Stimulated activated CD8-positive, alpha-beta memory T cell treated with anti-CD3 and anti-CD28 coated beads, Interleukin-15, amount 100 ng/mL, for 1 hour (primary cell): ENCODE results near the gene DIRAS1.
"Not testable (repeated sequence)": the region's sequence is repeated elsewhere in the genome, so short reads cannot be mapped to it uniquely, and the experiment has no call there.

Experiments used
- DNase-seq: peaks from one replicate; pipeline ENCODE4 v3.0.0-alpha.2; 2020; ENCODE audit warnings: low read depth

DIRAS1 gene

GRCh38 chr19:2711172-2711874, 9.8 kb downstream of the DIRAS1 start:
- no peak for DNase-seq

GRCh38 chr19:2706251-2706650, 14.9 kb downstream of the DIRAS1 start:
- no peak for DNase-seq

- no peak for DNase-seq
Observed at GRCh38 chr19:2703691-2704216, 17.4 kb downstream of the DIRAS1 start.

- DNase-seq, result no peak
Observed at GRCh38 chr19:2703077-2703437, 18.1 kb downstream of the DIRAS1 start.

- peak; percentile 83 for DNase-seq
Observed at GRCh38 chr19:2702170-2703076, 18.7 kb downstream of the DIRAS1 start, which contains the start of gene GNG7. Gene GNG7, minus strand, starts transcription at chr19:2702694. Its CDS starts 182,006 bp downstream, at chr19:2520688.

GRCh38 chr19:2701361-2702169, 19.6 kb downstream of the DIRAS1 start:
- DNase-seq, result no peak

- no peak for DNase-seq
Observed at GRCh38 chr19:2700660-2701360, 20.4 kb downstream of the DIRAS1 start.

- DNase-seq, result no peak
Observed at GRCh38 chr19:2699413-2700140, 21.6 kb downstream of the DIRAS1 start.

GRCh38 chr19:2694196-2694595, 27.0 kb downstream of the DIRAS1 start:
- no peak for DNase-seq

- DNase-seq, result no peak
Observed at GRCh38 chr19:2693492-2694160, 27.5 kb downstream of the DIRAS1 start.

- no peak for DNase-seq
Observed at GRCh38 chr19:2691951-2692350, 29.2 kb downstream of the DIRAS1 start.

- DNase-seq, result no peak
Observed at GRCh38 chr19:2690856-2691255, 30.3 kb downstream of the DIRAS1 start.

GRCh38 chr19:2686360-2686759, 34.8 kb downstream of the DIRAS1 start:
- no peak for DNase-seq

- no peak for DNase-seq
Observed at GRCh38 chr19:2685204-2685704, 35.9 kb downstream of the DIRAS1 start.

GRCh38 chr19:2683430-2684003, 37.7 kb downstream of the DIRAS1 start:
- DNase-seq, result no peak

GRCh38 chr19:2680808-2681207, 40.4 kb downstream of the DIRAS1 start:
- no peak for DNase-seq

- no peak for DNase-seq
Observed at GRCh38 chr19:2679439-2679838, 41.7 kb downstream of the DIRAS1 start.

GRCh38 chr19:2678948-2679347, 42.2 kb downstream of the DIRAS1 start:
- not testable (repeated sequence) for DNase-seq

GRCh38 chr19:2678044-2678671, 43.0 kb downstream of the DIRAS1 start:
- no peak for DNase-seq
